Adrenal gland (tissue), 12 donors: ENCODE results near the gene SOAT2. TPM values are rescaled to one million over a fixed set of nuclear protein-coding genes. Genes with fewer than 3 reads are reported as not detected.
"Not testable (repeated sequence)": the region's sequence is repeated elsewhere in the genome, so short reads cannot be mapped to it uniquely, and the experiment has no call there.

Source experiments
- DNase-seq, 7 donors: peaks; one replicate each; pipeline ENCODE4 v3.0.0-alpha.2; 2019 to 2020
- H3K27ac ChIP-seq, 5 donors: fragments of 200-600 bp; sonication (generic) in 4 of 5; 1 replicate in 3 of 5; 2 replicates in 2 of 5; pipeline versions ENCODE4 v1.5.1 to v1.8.0; 2016 to 2020; ENCODE audit warnings: mild to moderate bottlenecking in 1 of 5
- H3K27me3 ChIP-seq: fragments of 200-600 bp; 2 replicates; pipeline ENCODE4 v1.8.0; 2021
- H3K36me3 ChIP-seq, 2 donors: fragments of 200-600 bp; replicated peaks in 1 of 2; 1 replicate in 1 of 2; 2 replicates in 1 of 2; pipeline versions ENCODE4 v1.5.1 to v1.8.0; 2018 to 2022
- H3K4me1 ChIP-seq, 2 donors: fragments of 200-600 bp; replicated peaks in 1 of 2; 1 replicate in 1 of 2; 2 replicates in 1 of 2; pipeline versions ENCODE4 v1.5.1 to v1.8.0; 2018 to 2021
- H3K4me3 ChIP-seq, 4 donors: fragments of 200-600 bp; sonication (generic) in 3 of 4; one replicate each; pipeline ENCODE4 v1.5.1; 2016 to 2018
- H3K9me3 ChIP-seq, 3 donors: fragments of 200-600 bp; sonication (generic) in 1 of 3; replicated peaks in 1 of 3; 1 replicate in 2 of 3; 2 replicates in 1 of 3; pipeline versions ENCODE4 v1.5.1 to v1.8.0; 2016 to 2021
- POLR2A ChIP-seq, 2 donors: fragments of 450-650 bp; IDR thresholded peaks; one replicate each; pipeline ENCODE4 v1.6.1; 2017; ENCODE audit warnings: antibody characterized with exemption in 2 of 2, mild to moderate bottlenecking in 2 of 2, moderate library complexity in 1 of 2
- WGBS, 4 donors: extraction: QIAGEN DNeasy Blood & Tissue Kit in 2 of 4; methylation state at CpG; one replicate each; pipeline versions ENCODE4 v1.1.5 to v1.1.7; 2013 to 2017; 5-methylcytosine and 5-hydroxymethylcytosine counted together
- intact Hi-C, 2 donors: fragments of 100-400 bp; cut with DNase I; formaldehyde crosslinking; loops; one replicate each; pipeline versions ENCODE4 v1.14.1 to v1.15.0; 2022 to 2023
- polyA plus RNA-seq, 3 donors: library from polyadenylated mRNA; stranded (reverse); fragments of 200-250 nt in 2 of 3; fragments of 350-450 nt in 1 of 3; fragmentation: Illumina TruSeq in 1 of 3; extraction: RNeasy Lipid Tissue Mini Kit (QIAGEN cat#74804) in 1 of 3; gene quantifications; one replicate each; pipeline ENCODE4 v1.2.3, GENCODE V29; 2013 to 2014
- total RNA-seq, 9 donors: library from RNA; depleted of rRNA in 4 of 9; stranded (reverse); fragments of >200 nt in 4 of 9; fragments of 120-200 nt in 1 of 9; fragmentation: NEBNext Ultra II Directional in 1 of 9; extraction: Animal tissue kit (Norgen Biotek cat#: 25700) in 1 of 9; gene quantifications; one replicate each; pipeline versions ENCODE4 v1.1.0 to v1.2.4, GENCODE V29; 2013 to 2023
- TF ChIP-seq, protein P1 (sequence below), 6 experiments: fragments of 450-650 bp in 4 of 6; fragments of 200-600 bp in 2 of 6; sonication (generic) in 1 of 6; IDR thresholded peaks; 1 replicate in 5 of 6; 2 replicates in 1 of 6; pipeline versions ENCODE4 v1.5.1 to v1.8.0; 2016 to 2021; ENCODE audit warnings: antibody characterized with exemption in 6 of 6, mild to moderate bottlenecking in 2 of 6, moderate library complexity in 1 of 6
- donor health status: healthy with polysubstance abuse.
- donor health status: Bipolar disorder and iron deficiency.
- donor health status: DM: yes; HTN: yes; CAD: no.
- donor health status: DM: no; HTN: no; CAD: no.
- donor health status: DM: no; HTN: no; CAD: no.
- donor health status: DM: yes; HTN: yes; CAD: no.

The SOAT2 gene
- total and polyA plus RNA-seq, 12 donors: 0.34 to 0.79 (median 0.48) TPM; not detected in 9

DNA sequence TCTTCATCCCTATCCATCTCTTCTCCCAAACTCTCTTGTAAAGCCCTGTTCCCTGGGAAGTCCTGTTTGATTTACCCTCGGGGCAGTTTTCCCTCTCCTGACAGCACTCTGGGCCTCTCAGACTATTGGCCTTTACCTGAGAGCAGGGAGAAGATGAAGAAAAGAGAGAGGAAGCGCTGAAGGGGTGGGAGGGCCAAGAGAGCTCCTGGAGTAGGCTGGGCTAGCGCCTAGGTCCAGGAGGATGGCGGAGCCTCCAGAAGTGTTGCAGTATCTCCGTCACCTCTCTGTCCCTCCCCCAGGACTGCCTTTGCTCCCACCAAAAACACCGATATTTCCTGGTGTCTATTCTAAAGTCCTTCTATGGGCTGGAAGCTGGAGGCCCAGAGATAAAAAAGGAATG is 11.5 kb upstream of the SOAT2 start:
- no peaks in the 10 kb centered on the region for H3K9me3 ChIP-seq
- H3K36me3 ChIP-seq: no peaks in the 10 kb centered on the region
- WGBS, 4 donors: 80 to 88% (median 85%) methylated on average over 6 of the region's 6 CpGs
- no peak overlapping the region for H3K27ac ChIP-seq
- no peaks in the 10 kb centered on the region for H3K27me3 ChIP-seq
- no peak overlapping the region for H3K4me3 ChIP-seq
- intact Hi-C loops: no loop called here
- no peaks in the 10 kb centered on the region for H3K4me1 ChIP-seq
- TF ChIP-seq, protein P1, sequence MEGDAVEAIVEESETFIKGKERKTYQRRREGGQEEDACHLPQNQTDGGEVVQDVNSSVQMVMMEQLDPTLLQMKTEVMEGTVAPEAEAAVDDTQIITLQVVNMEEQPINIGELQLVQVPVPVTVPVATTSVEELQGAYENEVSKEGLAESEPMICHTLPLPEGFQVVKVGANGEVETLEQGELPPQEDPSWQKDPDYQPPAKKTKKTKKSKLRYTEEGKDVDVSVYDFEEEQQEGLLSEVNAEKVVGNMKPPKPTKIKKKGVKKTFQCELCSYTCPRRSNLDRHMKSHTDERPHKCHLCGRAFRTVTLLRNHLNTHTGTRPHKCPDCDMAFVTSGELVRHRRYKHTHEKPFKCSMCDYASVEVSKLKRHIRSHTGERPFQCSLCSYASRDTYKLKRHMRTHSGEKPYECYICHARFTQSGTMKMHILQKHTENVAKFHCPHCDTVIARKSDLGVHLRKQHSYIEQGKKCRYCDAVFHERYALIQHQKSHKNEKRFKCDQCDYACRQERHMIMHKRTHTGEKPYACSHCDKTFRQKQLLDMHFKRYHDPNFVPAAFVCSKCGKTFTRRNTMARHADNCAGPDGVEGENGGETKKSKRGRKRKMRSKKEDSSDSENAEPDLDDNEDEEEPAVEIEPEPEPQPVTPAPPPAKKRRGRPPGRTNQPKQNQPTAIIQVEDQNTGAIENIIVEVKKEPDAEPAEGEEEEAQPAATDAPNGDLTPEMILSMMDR (IDR thresholded peaks at IDR 0.05): no peak
- no peak for TF ChIP-seq POLR2A (IDR thresholded peaks at IDR 0.05)
- DNase-seq: peak in 1 of 7 donors; percentile 10

- TF ChIP-seq, protein P1 (IDR thresholded peaks at IDR 0.05): no peak
- no peak for TF ChIP-seq POLR2A (IDR thresholded peaks at IDR 0.05)
- Histone ChIP-seq H3K27ac (peak overlapping the region in 2 of 5 donors; percentile 30 to 54), H3K9me3 (no peaks in the 10 kb centered on the region), H3K36me3 (no peaks in the 10 kb centered on the region), H3K4me1 (peaks cover 0 to 21% of the 10 kb centered on the region in 2 donors), H3K4me3 (no peak overlapping the region), H3K27me3 (no peaks in the 10 kb centered on the region)
- DNase-seq: peak in 2 of 7 donors; percentile 33 to 57
- intact Hi-C loops: no loop called here
- 59 to 78% (median 71%) methylated on average over 5 to 6 of the region's 6 CpGs for WGBS, 4 donors
Observed at GRCh38 chr12:53093777-53094393, 9.4 kb upstream of the SOAT2 start.

DNA sequence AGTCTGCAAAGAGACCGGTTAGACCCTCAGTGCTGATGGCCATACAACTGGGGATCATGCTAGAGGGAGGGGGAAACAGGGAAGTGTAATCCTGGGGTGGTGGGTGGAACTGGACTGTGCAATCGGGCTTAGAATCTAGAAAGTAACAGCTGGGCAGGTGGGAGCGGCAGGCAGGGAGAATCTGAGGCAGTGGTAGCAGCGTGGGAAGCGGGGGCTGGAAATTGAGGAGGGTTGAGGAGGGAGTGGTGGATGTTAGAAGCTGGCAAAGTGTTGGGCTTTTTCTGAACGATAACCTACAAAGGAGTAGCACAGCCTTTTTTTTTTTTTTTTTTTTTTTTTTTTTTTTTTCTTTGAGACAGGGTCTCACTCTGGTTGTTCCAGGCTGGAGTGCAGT is 8.9 kb upstream of the SOAT2 start:
- peaks cover 0 to 26% of the 10 kb centered on the region in 2 donors for H3K4me1 ChIP-seq
- H3K27me3 ChIP-seq: no peaks in the 10 kb centered on the region
- intact Hi-C loops: no loop called here
- 77 to 83% (median 82%) methylated on average over 6 of the region's 6 CpGs for WGBS, 4 donors
- peak in 1 of 7 donors; percentile 18 for DNase-seq
- no peaks in the 10 kb centered on the region for H3K9me3 ChIP-seq
- peak overlapping the region in 2 of 5 donors; percentile 30 to 54 for H3K27ac ChIP-seq
- TF ChIP-seq POLR2A (IDR thresholded peaks at IDR 0.05): no peak
- TF ChIP-seq, protein P1 (IDR thresholded peaks at IDR 0.05): no peak
- H3K36me3 ChIP-seq: no peaks in the 10 kb centered on the region
- no peak overlapping the region for H3K4me3 ChIP-seq

DNA sequence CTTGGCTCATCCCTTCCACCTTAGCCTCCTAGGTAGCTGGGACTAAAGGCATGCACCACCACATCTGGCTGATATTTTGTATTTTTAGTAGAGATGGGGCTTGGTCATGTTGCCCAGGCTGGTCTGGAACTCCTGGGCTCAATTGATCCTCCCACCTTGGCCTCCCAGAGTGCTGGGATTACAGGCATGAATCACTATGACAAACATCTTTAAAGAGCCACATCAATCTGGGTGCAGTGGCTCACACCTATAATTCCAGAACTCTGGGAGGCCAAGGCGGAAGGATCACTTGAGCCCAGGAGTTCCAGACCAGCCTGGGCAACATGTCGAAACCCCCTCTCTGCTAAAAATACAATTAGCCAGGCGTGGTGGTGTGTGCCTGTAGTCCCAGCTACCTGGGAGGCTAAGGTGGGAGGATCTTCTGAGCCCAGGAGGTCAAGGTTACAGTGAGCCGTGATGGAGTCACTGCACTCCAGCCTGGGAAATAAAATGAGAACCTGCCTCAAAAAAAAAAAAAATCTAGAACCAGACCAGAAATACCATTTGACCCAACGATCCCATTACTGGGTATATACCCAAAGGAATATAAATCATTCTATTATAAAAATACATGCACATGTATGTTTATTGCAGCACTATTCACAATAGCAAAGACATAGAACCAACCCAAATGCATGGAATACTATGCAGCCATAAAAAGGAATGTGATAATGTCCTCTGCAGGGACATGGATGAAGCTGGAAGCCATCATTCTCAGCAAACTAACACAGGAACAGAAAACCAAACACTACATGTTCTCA is 8.3 kb upstream of the SOAT2 start:
- H3K4me3 ChIP-seq, H3K27ac ChIP-seq, H3K27me3 ChIP-seq, H3K36me3 ChIP-seq, H3K9me3 ChIP-seq, intact Hi-C loops: not testable (repeated sequence)
- WGBS, 4 donors: 80 to 85% (median 81%) methylated on average over 5 of the region's 5 CpGs
- H3K4me1 ChIP-seq: peaks cover 0 to 31% of the 10 kb centered on the region in 2 donors
- peak in 1 of 7 donors; percentile 28 for DNase-seq

DNA sequence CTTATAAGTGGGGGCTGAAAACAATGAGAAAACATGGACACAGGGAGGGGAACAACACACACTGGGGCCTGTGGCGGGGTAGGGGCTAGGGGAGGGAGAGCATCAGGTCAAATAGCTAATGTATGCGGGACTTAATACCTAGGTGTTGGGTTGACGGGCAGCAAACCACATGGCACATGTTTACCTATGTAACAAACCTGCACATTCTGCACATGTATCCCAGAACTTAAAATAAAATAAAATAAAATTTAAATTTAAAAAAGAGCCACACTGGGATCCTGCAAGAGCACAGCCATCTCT is 7.7 kb upstream of the SOAT2 start:
- intact Hi-C loops, H3K4me3 ChIP-seq, H3K36me3 ChIP-seq, H3K27me3 ChIP-seq, H3K9me3 ChIP-seq: not testable (repeated sequence)
- 84 to 96% (median 93%) methylated on average over 3 of the region's 3 CpGs for WGBS, 4 donors
- H3K27ac ChIP-seq: peak overlapping the region in 2 of 5 donors; percentile 57 to 93
- H3K4me1 ChIP-seq: peaks cover 0 to 33% of the 10 kb centered on the region in 2 donors
- DNase-seq: peak in 1 of 7 donors; percentile 41
